Activated CD8-positive, alpha-beta memory T cell treated with anti-CD3 and anti-CD28 coated beads, Interleukin-2, amount 50 U/mL, for 24 hours (primary cell): ENCODE data around the gene ZAR1L.
"Not testable (repeated sequence)": the region's sequence is repeated elsewhere in the genome, so short reads cannot be mapped to it uniquely, and the experiment has no call there.

Experiments used
- DNase-seq: peaks from one replicate; pipeline ENCODE4 v3.0.0-alpha.2; 2020; ENCODE audit errors: extremely low read depth

Gene ZAR1L, protein sequence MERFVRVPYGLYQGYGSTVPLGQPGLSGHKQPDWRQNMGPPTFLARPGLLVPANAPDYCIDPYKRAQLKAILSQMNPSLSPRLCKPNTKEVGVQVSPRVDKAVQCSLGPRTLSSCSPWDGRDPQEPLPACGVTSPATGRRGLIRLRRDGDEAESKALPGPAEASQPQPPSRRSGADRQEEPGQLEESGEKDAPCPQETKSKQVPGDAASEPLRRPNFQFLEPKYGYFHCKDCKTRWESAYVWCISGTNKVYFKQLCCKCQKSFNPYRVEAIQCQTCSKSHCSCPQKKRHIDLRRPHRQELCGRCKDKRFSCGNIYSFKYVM

GRCh38 chr13:32315238-32316027 lies at the start of gene ZAR1L, which contains the start of gene BRCA2:
TSS of gene ZAR1L (minus strand) at chr13:32315363. CDS start at chr13:32311925, 3,438 bp downstream.
TSS of gene BRCA2 (plus strand) at chr13:32315508. CDS start at chr13:32316461, 953 bp downstream.
- peak; percentile 68 for DNase-seq

GRCh38 chr13:32362574-32362973 lies 47.4 kb upstream of the ZAR1L start:
- DNase-seq: no peak

GRCh38 chr13:32355935-32356334 lies 40.8 kb upstream of the ZAR1L start:
- DNase-seq: not testable (repeated sequence)

DNA sequence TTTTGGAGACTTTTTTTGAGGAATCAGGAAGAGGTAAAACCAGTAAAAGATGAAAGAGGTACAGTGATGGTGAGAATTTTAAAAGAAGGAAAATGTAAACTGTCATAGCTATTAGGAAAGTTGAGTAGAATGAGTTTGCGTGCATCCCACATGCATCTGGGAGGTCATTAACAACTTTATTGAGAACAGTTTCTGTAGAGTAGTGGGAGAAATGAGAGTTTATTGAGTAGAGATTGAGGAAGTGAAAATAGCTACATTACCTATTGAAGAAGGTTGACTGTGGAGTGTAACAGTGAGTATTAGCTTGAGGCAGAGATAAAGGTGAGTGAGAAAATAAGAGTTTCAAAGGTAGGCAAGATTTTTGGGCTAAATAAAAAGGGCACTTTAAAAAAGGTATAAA lies 38.9 kb upstream of the ZAR1L start:
- no peak for DNase-seq

GRCh38 chr13:32350839-32351441 lies 35.8 kb upstream of the ZAR1L start:
- DNase-seq: not testable (repeated sequence)

DNA sequence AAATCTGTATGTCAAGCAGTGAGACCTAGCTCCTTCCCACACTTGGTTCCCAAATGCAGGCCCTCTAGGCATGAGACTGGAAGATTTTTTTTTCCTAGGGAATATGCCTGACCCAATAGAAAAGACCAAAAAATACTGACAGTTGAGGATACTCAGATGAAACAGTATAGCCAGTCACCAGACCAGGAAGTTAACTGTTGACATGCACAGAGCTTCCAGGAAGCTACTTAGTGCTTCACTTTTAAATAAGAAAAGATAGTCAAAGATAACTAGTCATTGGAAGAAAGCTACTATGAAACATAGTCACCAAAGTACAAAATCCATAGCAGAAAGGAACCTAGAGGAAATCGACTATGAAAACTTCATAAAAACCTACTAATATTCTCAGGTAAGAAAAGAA lies 32.5 kb upstream of the ZAR1L start:
- DNase-seq: no peak

GRCh38 chr13:32340914-32341313 lies 25.8 kb upstream of the ZAR1L start:
- no peak for DNase-seq

DNA sequence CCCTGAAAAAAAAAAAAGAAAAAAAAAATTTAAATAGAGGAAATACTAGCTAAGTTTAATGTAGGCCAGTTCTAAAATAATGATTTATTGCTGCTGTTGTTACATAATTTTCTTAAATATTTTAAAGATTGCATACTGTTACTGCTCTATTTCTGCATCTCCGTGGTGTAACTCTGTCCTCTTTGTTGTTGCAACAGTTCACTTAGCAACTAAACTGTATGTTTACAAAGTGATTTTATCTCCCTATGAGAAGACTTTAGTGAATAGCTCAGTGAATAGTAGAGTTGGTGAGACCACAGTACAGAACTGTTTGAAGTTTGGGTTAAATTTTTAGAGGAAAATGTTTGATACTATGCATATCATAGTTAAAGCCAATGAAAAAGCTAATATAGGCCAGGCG lies 19.5 kb upstream of the ZAR1L start:
- no peak for DNase-seq

GRCh38 chr13:32330441-32330840 lies 15.3 kb upstream of the ZAR1L start:
- DNase-seq: no peak

DNA sequence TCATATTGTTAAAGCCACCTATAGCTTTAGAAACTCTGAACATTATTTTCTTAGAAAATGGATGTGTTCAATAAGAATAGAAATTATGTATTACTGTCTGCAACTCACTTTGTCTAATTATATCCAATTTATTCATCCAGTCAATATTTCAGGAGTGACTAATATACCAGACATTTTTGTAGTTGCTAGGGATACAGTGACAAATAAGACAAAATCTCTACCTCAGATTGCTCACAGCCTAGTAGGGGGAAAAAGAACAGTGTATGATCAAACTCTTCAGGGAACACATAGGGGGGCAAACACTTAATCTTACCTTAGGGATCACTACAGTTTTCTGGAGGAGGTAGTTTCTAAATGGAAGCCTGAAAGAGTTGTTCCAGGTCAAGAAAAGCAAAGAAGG lies 8.7 kb upstream of the ZAR1L start:
- DNase-seq: no peak

- DNase-seq: no peak
These were observed 5.4 kb upstream of the ZAR1L start for GRCh38 chr13:32320528-32320927.

DNA sequence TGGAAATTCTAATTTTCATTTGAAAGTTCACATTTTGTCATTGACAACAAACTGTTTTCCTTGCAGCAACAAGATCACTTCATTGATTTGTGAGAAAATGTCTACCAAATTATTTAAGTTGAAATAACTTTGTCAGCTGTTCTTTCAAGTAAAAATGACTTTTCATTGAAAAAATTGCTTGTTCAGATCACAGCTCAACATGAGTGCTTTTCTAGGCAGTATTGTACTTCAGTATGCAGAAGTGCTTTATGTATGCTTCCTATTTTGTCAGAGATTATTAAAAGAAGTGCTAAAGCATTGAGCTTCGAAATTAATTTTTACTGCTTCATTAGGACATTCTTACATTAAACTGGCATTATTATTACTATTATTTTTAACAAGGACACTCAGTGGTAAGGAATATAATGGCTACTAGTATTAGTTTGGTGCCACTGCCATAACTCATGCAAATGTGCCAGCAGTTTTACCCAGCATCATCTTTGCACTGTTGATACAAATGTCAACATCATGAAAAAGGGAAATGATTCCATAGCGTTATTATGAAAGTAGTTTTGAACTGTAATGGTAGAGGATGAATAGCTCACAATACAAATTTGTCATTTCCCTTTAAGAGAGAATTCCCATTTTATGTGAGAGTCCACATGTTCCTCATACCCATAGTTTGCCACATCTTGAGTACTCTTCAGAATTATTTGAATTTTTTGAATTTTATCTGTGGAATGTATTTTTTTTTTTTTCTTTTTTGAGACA lies 2.7 kb upstream of the ZAR1L start:
- no peak for DNase-seq

GRCh38 chr13:32316501-32316900 lies 1.3 kb upstream of the ZAR1L start:
- no peak for DNase-seq

GRCh38 chr13:32316028-32316339 lies 821 bp upstream of the ZAR1L start:
- no peak for DNase-seq

GRCh38 chr13:32314271-32315237 lies 609 bp downstream of the ZAR1L start:
- DNase-seq: peak; percentile 38

GRCh38 chr13:32311188-32311897 lies 3.8 kb downstream of the ZAR1L start:
- no peak for DNase-seq

GRCh38 chr13:32310134-32310706 lies 4.9 kb downstream of the ZAR1L start:
- DNase-seq: no peak

GRCh38 chr13:32309312-32310133 lies 5.6 kb downstream of the ZAR1L start:
- no peak for DNase-seq

DNA sequence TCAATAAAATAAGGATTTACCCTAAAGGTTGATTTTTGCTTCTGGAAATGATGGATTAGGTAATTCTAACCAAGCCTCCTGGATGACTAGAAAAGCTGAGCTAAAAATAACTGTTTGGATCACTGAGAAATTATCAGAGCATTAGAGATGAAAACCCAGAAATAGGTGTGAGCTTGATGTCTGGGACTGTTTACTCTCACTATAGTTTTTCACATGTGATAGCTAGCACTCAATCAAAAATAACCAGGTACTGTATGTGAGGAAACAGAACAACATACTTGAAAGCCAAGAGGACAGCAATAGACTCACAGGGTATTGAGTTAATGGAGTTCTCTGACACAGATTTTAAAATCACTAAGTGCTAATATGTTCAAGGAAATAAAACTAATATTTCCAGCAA lies 9.5 kb downstream of the ZAR1L start:
- no peak for DNase-seq
